IMR-90 (cell line): Measurements from ENCODE around the gene CELSR2. TPM values are rescaled to one million over a fixed set of nuclear protein-coding genes. Genes with fewer than 3 reads are reported as not detected.
A peak's percentile ranks its signal among the peaks of the same experiment; 100 is the strongest.

Experiments used
- ATAC-seq: fragments of 200-7000 bp; cut with Tn5 transposase; 2 replicates; pipeline ENCODE4 v1.9.1; 2020; ENCODE audit warnings: low read depth, mild to moderate bottlenecking, moderate library complexity
- BruUV-seq: library from RNA; stranded (reverse); fragments of 400-500 nt; replicated peaks from 2 replicates; lab custom pipeline; 2021; lab: Mats Ljungman, UMichigan
- CTCF ChIA-PET: fragments of 300-600 bp; formaldehyde crosslinking; extraction: SDS; loops from one replicate; lab custom pipeline; 2021; ENCODE audit warnings: antibody characterized with exemption; lab: Yijun Ruan, JAX
- POLR2A ChIA-PET: fragments of 300-600 bp; sonication (Branson Sonifier 250); formaldehyde crosslinking; loops from one replicate; lab custom pipeline; 2022; ENCODE audit warnings: antibody characterized with exemption; ENCODE audit not compliant: unreplicated experiment; lab: Charles Lee
- DNase-seq: peaks from one replicate; pipeline ENCODE4 v3.0.0; 2013
- H2AFZ ChIP-seq: replicated peaks from 2 replicates; pipeline ENCODE3; 2013; ENCODE audit warnings: low read length, mild to moderate bottlenecking; ENCODE audit not compliant: poor library complexity
- H2AK5ac ChIP-seq: 2 replicates; pipeline ENCODE4 v1.6.1; 2013; ENCODE audit warnings: low read depth, low read length, inconsistent platforms
- H2AK9ac ChIP-seq: replicated peaks from 2 replicates; pipeline ENCODE3; 2013; ENCODE audit warnings: mild to moderate bottlenecking, low read depth, low read length, moderate library complexity; ENCODE audit not compliant: poor library complexity
- H2BK120ac ChIP-seq: 2 replicates; pipeline ENCODE4 v1.6.1; 2013; ENCODE audit warnings: low read depth, low read length, inconsistent platforms
- H2BK15ac ChIP-seq: 3 replicates; pipeline ENCODE4 v1.6.1; 2013; ENCODE audit warnings: low read depth, low read length, inconsistent platforms
- H2BK20ac ChIP-seq: 2 replicates; pipeline ENCODE4 v1.6.1; 2013; ENCODE audit warnings: low read depth, mild to moderate bottlenecking, inconsistent platforms, low read length, moderate library complexity
- H2BK5ac ChIP-seq: 2 replicates; pipeline ENCODE4 v1.6.1; 2013; ENCODE audit warnings: mild to moderate bottlenecking, low read depth, low read length, inconsistent platforms; ENCODE audit not compliant: poor library complexity, severe bottlenecking
- H3K14ac ChIP-seq: replicated peaks from 2 replicates; pipeline ENCODE4 v1.6.1; 2013; ENCODE audit warnings: low read depth, low read length, inconsistent platforms
- H3K18ac ChIP-seq: 2 replicates; pipeline ENCODE4 v1.6.1; 2013; ENCODE audit warnings: low read depth, low read length, control low read depth
- H3K23ac ChIP-seq: 2 replicates; pipeline ENCODE4 v1.6.1; 2013; ENCODE audit warnings: low read depth, low read length, inconsistent platforms
- H3K27ac ChIP-seq: 2 replicates; pipeline ENCODE4 v1.5.1; 2013; ENCODE audit warnings: mild to moderate bottlenecking, control low read depth, low read length; ENCODE audit not compliant: insufficient read depth
- H3K27me3 ChIP-seq: 2 replicates; pipeline ENCODE4 v1.6.1; 2013; ENCODE audit warnings: low read length; ENCODE audit not compliant: control insufficient read depth, insufficient read depth
- H3K36me3 ChIP-seq: 2 replicates; pipeline ENCODE4 v1.6.1; 2013; ENCODE audit warnings: low read length, mixed read lengths; ENCODE audit not compliant: control insufficient read depth, insufficient read depth
- H3K4ac ChIP-seq: 2 replicates; pipeline ENCODE4 v1.6.1; 2013; ENCODE audit warnings: low read depth, low read length, inconsistent platforms
- H3K4me1 ChIP-seq: 2 replicates; pipeline ENCODE4 v1.6.1; 2013; ENCODE audit warnings: low read length, mixed read lengths; ENCODE audit not compliant: control insufficient read depth, insufficient read depth
- H3K4me2 ChIP-seq: 2 replicates; pipeline ENCODE4 v1.6.1; 2013; ENCODE audit warnings: low read depth, mild to moderate bottlenecking, control low read depth, low read length, moderate library complexity
- H3K4me3 ChIP-seq: 2 replicates; pipeline ENCODE4 v1.5.1; 2013; ENCODE audit warnings: low read depth, mild to moderate bottlenecking, control low read depth, low read length, moderate library complexity; ENCODE audit not compliant: insufficient read depth
- H3K56ac ChIP-seq: 2 replicates; pipeline ENCODE4 v1.6.1; 2013; ENCODE audit warnings: low read length, inconsistent platforms; ENCODE audit not compliant: insufficient read depth; ENCODE audit errors: extremely low read depth
- H3K79me1 ChIP-seq, 2 experiments: 2 replicates each; pipeline ENCODE4 v1.6.1; 2013; ENCODE audit warnings: low read length in 2 of 2, inconsistent platforms in 1 of 2, low read depth in 1 of 2
- H3K9ac ChIP-seq: 2 replicates; pipeline ENCODE4 v1.6.1; 2013; ENCODE audit warnings: low read depth, low read length, control low read depth
- H3K9me1 ChIP-seq: 2 replicates; pipeline ENCODE4 v1.6.1; 2013; ENCODE audit warnings: low read length, inconsistent platforms; ENCODE audit not compliant: insufficient read depth
- H3K9me3 ChIP-seq: 2 replicates; pipeline ENCODE4 v1.6.1; 2013; ENCODE audit warnings: low read length; ENCODE audit not compliant: control insufficient read depth, insufficient read depth
- H4K20me1 ChIP-seq: 2 replicates; pipeline ENCODE4 v1.6.1; 2013; ENCODE audit warnings: low read length, inconsistent platforms; ENCODE audit not compliant: insufficient read depth
- H4K5ac ChIP-seq: 2 replicates; pipeline ENCODE4 v1.6.1; 2013; ENCODE audit warnings: mild to moderate bottlenecking, low read depth, low read length, control low read depth
- H4K8ac ChIP-seq, 2 experiments: 2 replicates each; pipeline ENCODE4 v1.6.1; 2013; ENCODE audit warnings: low read depth in 2 of 2, low read length in 2 of 2, control low read depth in 1 of 2, inconsistent platforms in 1 of 2
- H4K91ac ChIP-seq: 2 replicates; pipeline ENCODE4 v1.6.1; 2013; ENCODE audit warnings: low read depth, low read length, inconsistent platforms; ENCODE audit not compliant: insufficient read depth
- FOS ChIP-seq: fragments of 150-350 bp; IDR thresholded peaks from 2 replicates; pipeline ENCODE4 v1.6.1; 2016; ENCODE audit warnings: low read depth, low read length
- MAFK ChIP-seq: IDR thresholded peaks from 2 replicates; pipeline ENCODE4 v1.6.1; 2012; ENCODE audit warnings: low read depth, low read length, improper control_type of control experiment
- MAZ ChIP-seq: IDR thresholded peaks from 2 replicates; pipeline ENCODE4 v1.6.1; 2012; ENCODE audit warnings: low read depth, mild to moderate bottlenecking, low read length, improper control_type of control experiment, moderate library complexity, borderline replicate concordance
- MXI1 ChIP-seq: IDR thresholded peaks from 2 replicates; pipeline ENCODE4 v1.6.1; 2012; ENCODE audit warnings: low read depth, mild to moderate bottlenecking, low read length, moderate library complexity, borderline replicate concordance
- NFE2L2 ChIP-seq: fragments of 150-350 bp; IDR thresholded peaks from 2 replicates; pipeline ENCODE4 v1.6.1; 2016; ENCODE audit warnings: low read depth, mild to moderate bottlenecking, low read length
- POLR2A ChIP-seq: IDR thresholded peaks from 2 replicates; pipeline ENCODE4 v1.6.1; 2012; ENCODE audit warnings: mild to moderate bottlenecking, low read depth, low read length
- RAD21 ChIP-seq: IDR thresholded peaks from 2 replicates; pipeline ENCODE4 v1.6.1; 2012; ENCODE audit warnings: low read length, improper control_type of control experiment
- RCOR1 ChIP-seq: IDR thresholded peaks from 2 replicates; pipeline ENCODE4 v1.6.1; 2012; ENCODE audit warnings: mild to moderate bottlenecking, low read length, improper control_type of control experiment; ENCODE audit not compliant: insufficient replicate concordance
- WGBS, 2 experiments: methylation state at CpG; one replicate each; pipeline versions ENCODE4 v1.1.5 to v1.1.7; 2013; ENCODE audit warnings: missing lambda C conversion rate in 2 of 2; ENCODE audit not compliant: insufficient read length in 1 of 2; ENCODE audit errors: extremely low coverage in 2 of 2; 5-methylcytosine and 5-hydroxymethylcytosine counted together
- dilution Hi-C: fragments of 300-500 bp; cut with HindIII; formaldehyde crosslinking; loops from one replicate; pipeline ENCODE4 v1.14.3; 2018; ENCODE audit warnings: low sequenced_read_pairs; ENCODE audit not compliant: unreplicated experiment
- in situ Hi-C: fragments of 300-500 bp; cut with MboI; formaldehyde crosslinking; loops from 3 replicates; pipeline ENCODE4 v1.14.3; 2019; ENCODE audit warnings: low sequenced_read_pairs, inconsistent platforms, mixed read lengths
- intact Hi-C: fragments of 100-400 bp; cut with micrococcal nuclease; formaldehyde crosslinking; loops from 2 replicates; pipeline ENCODE4 v1.10.0; 2022
- polyA plus RNA-seq, 3 experiments: library from polyadenylated mRNA; depleted of rRNA; stranded (reverse); fragments of >200 nt; gene quantifications; 2 replicates each; pipeline ENCODE4 v1.2.3, GENCODE V29; 2012; ENCODE audit warnings: low replicate concordance in 1 of 3
- total RNA-seq: library from RNA; depleted of rRNA; stranded (reverse); fragments of >200 nt; gene quantifications from 2 replicates; pipeline ENCODE4 v1.2.3, GENCODE V29; 2012
- TF ChIP-seq, protein P1 (sequence below): conservative IDR thresholded peaks from 2 replicates; pipeline ENCODE4 v1.5.1; 2012; ENCODE audit warnings: mild to moderate bottlenecking, low read depth, low read length, improper control_type of control experiment
- TF ChIP-seq, protein P2 (sequence below): fragments of 150-350 bp; IDR thresholded peaks from 2 replicates; pipeline ENCODE4 v1.6.1; 2016; ENCODE audit warnings: low read depth, mild to moderate bottlenecking, low read length, moderate library complexity, borderline replicate concordance

CELSR2 gene
- total and polyA plus RNA-seq, 2 of the 4 experiments (the other 2 are of a cell fraction): 1.3 to 5.3 TPM

DNA sequence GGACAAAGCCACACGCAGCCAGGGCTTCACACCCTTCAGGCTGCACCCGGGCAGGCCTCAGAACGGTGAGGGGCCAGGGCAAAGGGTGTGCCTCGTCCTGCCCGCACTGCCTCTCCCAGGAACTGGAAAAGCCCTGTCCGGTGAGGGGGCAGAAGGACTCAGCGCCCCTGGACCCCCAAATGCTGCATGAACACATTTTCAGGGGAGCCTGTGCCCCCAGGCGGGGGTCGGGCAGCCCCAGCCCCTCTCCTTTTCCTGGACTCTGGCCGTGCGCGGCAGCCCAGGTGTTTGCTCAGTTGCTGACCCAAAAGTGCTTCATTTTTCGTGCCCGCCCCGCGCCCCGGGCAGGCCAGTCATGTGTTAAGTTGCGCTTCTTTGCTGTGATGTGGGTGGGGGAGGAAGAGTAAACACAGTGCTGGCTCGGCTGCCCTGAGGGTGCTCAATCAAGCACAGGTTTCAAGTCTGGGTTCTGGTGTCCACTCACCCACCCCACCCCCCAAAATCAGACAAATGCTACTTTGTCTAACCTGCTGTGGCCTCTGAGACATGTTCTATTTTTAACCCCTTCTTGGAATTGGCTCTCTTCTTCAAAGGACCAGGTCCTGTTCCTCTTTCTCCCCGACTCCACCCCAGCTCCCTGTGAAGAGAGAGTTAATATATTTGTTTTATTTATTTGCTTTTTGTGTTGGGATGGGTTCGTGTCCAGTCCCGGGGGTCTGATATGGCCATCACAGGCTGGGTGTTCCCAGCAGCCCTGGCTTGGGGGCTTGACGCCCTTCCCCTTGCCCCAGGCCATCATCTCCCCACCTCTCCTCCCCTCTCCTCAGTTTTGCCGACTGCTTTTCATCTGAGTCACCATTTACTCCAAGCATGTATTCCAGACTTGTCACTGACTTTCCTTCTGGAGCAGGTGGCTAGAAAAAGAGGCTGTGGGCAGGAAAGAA is 25.5 kb downstream of the CELSR2 start (continued):
- TF ChIP-seq RCOR1 (peak; percentile 56), MAFK (no peak), MAZ (peak; percentile 27; the same call in 1 of the 2 replicates)

DNA sequence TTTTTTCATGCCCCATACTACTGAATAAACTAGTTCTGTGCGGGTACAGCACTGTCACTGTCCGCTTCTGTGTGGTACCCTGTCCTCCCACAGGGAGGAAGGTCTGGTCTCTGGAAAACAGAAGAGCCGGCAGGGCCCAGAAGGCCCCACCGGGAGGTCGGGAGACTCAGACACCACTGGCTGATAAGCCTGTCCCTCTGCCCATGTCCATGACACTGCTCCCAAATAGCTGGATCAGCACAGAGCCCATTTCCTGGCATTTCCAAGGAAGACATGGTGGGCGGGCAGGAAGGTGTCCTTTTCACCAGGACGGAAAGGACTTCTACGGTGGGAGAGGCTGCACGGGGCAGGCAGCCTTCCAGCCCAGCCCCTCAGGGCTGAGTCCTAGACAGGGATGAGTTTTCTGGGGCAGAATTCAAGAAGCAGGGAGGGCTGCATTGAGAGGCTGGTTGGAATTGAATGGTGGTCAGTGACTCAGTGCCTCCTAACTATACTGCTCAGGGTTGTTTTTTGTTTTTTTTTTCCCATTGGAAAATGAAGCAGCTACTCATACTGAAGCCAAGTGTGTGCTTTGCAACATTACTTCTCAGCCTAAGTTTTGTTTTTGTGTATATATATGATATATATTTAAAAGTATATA is 26.5 kb downstream of the CELSR2 start:
- Histone ChIP-seq H3K9me1 (peaks cover 5% of the 10 kb centered on the region; the same call in 1 of the 2 replicates), H3K9ac (no peak overlapping the region)
- POLR2A ChIA-PET: no interaction called here
- TF ChIP-seq FOS (no peak), NFE2L2 (no peak), MXI1 (no peak), POLR2A (no peak), RAD21 (no peak), MAFK (no peak)
- TF ChIP-seq, protein P1, sequence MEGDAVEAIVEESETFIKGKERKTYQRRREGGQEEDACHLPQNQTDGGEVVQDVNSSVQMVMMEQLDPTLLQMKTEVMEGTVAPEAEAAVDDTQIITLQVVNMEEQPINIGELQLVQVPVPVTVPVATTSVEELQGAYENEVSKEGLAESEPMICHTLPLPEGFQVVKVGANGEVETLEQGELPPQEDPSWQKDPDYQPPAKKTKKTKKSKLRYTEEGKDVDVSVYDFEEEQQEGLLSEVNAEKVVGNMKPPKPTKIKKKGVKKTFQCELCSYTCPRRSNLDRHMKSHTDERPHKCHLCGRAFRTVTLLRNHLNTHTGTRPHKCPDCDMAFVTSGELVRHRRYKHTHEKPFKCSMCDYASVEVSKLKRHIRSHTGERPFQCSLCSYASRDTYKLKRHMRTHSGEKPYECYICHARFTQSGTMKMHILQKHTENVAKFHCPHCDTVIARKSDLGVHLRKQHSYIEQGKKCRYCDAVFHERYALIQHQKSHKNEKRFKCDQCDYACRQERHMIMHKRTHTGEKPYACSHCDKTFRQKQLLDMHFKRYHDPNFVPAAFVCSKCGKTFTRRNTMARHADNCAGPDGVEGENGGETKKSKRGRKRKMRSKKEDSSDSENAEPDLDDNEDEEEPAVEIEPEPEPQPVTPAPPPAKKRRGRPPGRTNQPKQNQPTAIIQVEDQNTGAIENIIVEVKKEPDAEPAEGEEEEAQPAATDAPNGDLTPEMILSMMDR: no peak
- TF ChIP-seq, protein P2, sequence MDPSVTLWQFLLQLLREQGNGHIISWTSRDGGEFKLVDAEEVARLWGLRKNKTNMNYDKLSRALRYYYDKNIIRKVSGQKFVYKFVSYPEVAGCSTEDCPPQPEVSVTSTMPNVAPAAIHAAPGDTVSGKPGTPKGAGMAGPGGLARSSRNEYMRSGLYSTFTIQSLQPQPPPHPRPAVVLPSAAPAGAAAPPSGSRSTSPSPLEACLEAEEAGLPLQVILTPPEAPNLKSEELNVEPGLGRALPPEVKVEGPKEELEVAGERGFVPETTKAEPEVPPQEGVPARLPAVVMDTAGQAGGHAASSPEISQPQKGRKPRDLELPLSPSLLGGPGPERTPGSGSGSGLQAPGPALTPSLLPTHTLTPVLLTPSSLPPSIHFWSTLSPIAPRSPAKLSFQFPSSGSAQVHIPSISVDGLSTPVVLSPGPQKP: no peak

More for the DNA sequence above, 26.5 kb downstream of the CELSR2 start:
- Histone ChIP-seq H4K91ac (no peak overlapping the region), H3K36me3 (peaks cover 6% of the 10 kb centered on the region), H3K4me3 (no peak overlapping the region), H4K20me1 (no peaks in the 10 kb centered on the region), H3K18ac (no peak overlapping the region), H3K4me2 (no peak overlapping the region), H2BK20ac (peak overlapping the region; percentile 17), H3K56ac (no peak overlapping the region), H3K9me3 (no peaks in the 10 kb centered on the region), H4K8ac (no peak overlapping the region; a peak in 1 of 4 replicates), H2AK9ac (peak overlapping the region; percentile 26), H2AFZ (peak overlapping the region; percentile 70), H2AK5ac (peak overlapping the region; percentile 85), H3K23ac (no peak overlapping the region), H3K4ac (peak overlapping the region; percentile 60), H2BK120ac (peak overlapping the region; percentile 67), H3K14ac (no peak overlapping the region), H3K27ac (no peak overlapping the region), H3K27me3 (no peaks in the 10 kb centered on the region), H3K79me1 (peaks cover 5 to 31% of the 10 kb centered on the region in 2 experiments), H2BK15ac (peak overlapping the region; percentile 33; the same call in 1 of the 3 replicates), H3K4me1 (peaks cover 14% of the 10 kb centered on the region), H2BK5ac (no peak overlapping the region), H4K5ac (no peak overlapping the region)
- no TSS peak for BruUV-seq
- peak; percentile 75 for DNase-seq
- CTCF ChIA-PET: interaction anchor here (1.0 to 1.5 kb wide), 2 partner anchors 122 to 124 kb away, joined by 3 read pairs; partner anchors contain the start of gene SORT1
- WGBS, 2 experiments: no CpG with 5 or more reads among the region's 9 CpGs
- dilution Hi-C loops (no loop called here), in situ Hi-C loops (loop anchor here (5.0 kb wide), 1 partner anchor 121 kb away; the partner anchor contains the start of gene SORT1), intact Hi-C loops (loop anchor here (1.0 to 2.0 kb wide), 2 partner anchors 123 to 257 kb away; no protein-coding TSS in a partner anchor)
- ATAC-seq: peak; percentile 28
